HG02642 (cell line): ENCODE results near the gene KIF5A.
"Not testable (repeated sequence)": the region's sequence is repeated elsewhere in the genome, so short reads cannot be mapped to it uniquely, and the experiment has no call there.

Experiments
- ATAC-seq: cut with Tn5 transposase; IDR thresholded peaks from one replicate; pipeline ENCODE4 v1.9.1; 2021; ENCODE audit warnings: mild to moderate bottlenecking; ENCODE audit not compliant: unreplicated experiment, poor library complexity

The KIF5A gene

DNA sequence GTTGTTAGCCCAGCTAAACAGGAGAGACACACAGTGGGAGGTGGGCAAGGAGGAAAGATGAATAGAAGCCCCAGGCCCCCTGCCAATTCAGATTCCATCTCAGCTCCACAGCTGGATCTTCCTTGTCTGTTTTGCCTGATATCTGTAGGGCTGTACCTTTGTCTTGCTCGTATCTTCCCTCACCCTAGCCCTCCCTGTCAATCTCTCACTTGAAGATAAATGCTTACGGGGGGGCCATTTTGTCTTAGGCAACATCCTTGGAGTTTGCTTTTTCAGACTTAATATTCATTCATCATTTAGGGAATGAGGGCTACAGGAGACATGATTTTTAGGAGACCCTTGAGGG is 2.4 kb downstream of the KIF5A start:
- ATAC-seq = no peak

DNA sequence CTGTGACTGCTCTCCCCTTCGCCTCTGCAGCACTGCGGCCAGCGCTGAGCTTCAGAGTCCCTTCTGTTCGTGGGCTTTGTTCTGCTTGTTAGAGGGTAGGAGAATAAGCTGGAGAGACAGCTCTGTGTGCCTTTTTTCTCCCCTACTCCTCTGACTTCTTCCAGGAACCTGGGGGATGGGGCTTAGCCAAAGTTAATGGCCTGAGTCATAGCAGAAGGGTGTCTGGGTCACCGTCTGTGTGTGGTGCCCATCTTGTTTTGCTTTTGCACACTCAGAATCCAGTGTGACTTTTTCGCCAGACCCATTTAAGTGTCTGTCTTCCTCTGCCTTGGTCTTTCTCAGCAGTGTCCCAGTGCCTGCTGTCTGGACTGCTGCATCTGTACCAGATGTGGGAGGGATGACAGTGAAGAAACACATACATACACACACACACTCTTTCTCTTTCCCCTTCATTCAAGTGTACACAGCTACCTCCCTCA is 3.0 kb downstream of the KIF5A start:
- no peak for ATAC-seq

DNA sequence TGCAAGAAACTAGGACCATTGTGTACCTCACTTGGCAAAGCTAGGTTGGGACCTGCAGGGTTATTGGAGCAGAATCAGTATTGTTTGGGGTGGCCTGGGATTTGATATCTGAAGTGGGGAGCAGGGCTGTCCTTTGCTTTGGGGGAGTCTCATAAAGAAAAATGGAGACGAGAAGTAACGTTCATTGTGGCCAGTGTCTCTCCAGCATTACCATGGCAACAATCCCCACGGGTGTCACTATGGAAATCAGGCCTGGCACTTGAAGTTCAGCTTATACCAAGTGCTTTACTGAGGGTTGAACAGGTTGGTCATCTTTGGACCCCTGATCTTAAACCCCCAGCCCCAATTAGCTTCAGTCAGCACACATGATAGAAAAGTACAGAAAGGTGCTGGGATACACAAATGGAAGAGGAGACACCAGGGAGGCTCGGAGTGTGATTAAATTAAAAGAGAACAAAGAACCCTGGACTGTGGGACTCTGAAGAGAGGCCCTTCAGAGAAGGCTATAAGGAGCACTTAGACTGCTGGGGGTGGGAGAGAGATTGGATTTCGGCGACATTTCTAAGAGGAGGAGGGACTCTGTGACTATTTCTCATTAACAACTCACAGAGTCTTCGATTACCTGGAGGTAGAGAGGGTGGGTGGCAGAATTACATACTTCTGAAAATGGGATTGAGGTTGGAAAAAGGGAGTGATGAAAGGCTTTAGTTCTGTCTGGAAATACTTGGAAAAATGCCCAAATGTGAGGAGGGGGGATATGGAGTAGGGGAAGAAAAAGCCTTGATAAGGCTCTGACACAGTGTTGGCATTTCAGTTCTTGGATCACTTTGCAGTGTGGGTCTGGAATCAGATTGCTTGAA is 3.7 kb downstream of the KIF5A start:
- no peak for ATAC-seq

DNA sequence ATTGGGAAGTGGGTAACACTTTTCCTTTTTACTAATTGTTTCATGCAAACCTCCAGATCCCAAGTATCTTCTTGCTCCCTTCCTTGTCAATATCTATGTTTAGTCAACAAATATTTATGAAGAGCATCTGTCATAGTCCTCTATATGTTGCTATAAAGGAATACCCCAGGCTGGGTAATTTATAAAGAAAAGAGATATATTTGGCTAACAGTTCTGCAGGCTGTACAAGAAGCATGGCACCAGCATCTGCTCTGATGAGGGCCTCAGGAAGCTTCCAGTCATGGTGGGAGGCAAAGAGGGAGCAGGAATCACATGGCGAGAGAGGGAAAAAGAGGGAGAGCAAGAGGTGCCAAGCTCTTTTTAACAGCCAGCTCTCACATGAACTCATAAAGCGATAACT is 4.6 kb downstream of the KIF5A start:
- no peak for ATAC-seq

DNA sequence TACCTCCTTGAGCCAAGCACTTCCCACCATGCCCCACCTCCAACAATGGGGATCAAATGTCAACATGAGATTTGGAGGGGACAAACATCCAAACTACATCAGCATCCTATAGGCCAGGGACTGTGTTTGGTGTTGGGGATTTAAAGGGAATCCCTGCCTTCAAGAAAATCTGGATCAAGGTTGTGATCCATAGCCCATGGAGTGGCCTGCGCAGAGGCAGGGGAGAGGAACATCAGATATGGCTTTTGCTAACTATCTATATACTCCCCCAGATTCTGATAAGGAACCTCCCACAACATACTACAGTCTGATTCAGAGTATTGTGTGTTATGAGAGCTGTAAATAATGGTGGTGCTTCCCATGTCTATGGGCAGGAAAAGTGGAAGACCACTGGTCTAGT is 5.1 kb downstream of the KIF5A start:
- ATAC-seq = no peak

DNA sequence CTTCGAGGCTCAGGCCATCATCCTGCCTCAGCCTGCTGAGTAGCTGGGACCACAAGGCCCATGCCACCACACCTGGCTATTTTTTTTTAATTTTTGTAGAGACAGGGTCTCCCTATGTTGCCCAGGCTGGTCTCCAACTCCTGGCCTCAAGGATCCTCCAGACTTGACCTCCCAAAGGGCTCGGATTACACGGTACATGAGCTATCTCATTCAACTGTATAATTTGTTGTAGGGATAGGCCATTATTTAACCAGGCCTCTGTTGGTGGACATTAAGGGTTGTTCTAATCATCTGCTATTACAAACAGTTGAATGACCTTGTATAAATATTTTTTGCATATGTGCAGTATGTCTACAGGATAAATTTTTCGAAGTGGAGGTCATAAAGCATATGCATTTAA is 9.0 kb downstream of the KIF5A start:
- no peak for ATAC-seq

DNA sequence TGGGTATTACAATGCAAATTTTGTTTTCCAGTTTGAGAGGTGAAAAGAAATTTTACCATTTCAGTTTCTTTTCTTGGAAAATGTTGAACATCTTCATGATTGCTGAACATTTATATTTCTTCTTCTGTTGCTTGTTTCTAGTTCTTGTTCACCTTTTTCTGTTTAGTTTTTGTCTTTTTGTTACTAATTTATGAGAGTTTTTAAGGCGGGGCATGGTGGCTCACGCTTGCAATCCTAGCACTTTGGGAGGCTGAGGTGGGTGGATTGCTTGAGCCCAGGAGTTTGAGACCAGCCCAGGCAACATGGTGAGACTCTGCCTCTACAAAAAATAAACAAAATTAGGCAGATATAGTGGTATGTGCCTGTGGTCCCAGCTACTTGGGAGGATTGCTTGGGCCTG is 10.7 kb downstream of the KIF5A start:
- no peak for ATAC-seq

DNA sequence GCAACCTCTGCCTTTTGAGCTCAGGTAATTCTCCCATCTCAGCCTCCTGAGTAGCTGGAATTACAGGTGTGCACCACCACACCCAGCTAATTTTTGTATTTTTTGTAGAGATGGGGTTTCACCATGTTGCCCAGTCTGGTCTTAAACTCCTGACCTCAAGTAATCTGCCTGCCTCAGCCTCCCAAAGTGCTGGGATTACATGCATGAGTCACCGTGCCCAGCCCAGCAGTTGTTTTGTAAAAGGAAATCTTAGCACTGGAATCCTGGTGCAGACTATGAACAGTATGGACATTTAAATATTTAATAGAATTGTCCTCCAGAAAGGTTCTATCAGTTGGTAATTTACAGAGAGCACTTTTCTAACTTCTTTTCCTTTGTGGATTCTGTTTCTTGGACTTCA is 11.3 kb downstream of the KIF5A start:
- not testable (repeated sequence) for ATAC-seq

DNA sequence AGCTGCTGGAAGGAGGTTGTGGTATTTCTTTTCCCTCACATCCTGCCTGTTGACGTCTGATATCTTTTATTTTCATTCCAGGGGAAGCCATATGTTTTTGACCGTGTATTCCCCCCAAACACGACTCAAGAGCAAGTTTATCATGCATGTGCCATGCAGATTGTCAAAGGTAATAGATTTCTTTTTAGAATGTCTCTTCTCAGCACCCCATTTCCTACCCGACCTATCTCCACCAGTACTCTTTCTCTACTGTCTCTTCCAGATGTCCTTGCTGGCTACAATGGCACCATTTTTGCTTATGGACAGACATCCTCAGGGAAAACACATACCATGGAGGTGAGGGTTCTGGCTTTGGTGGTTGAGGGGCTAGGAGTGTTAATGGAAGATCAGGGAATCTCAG is 13.5 kb downstream of the KIF5A start:
- no peak for ATAC-seq

DNA sequence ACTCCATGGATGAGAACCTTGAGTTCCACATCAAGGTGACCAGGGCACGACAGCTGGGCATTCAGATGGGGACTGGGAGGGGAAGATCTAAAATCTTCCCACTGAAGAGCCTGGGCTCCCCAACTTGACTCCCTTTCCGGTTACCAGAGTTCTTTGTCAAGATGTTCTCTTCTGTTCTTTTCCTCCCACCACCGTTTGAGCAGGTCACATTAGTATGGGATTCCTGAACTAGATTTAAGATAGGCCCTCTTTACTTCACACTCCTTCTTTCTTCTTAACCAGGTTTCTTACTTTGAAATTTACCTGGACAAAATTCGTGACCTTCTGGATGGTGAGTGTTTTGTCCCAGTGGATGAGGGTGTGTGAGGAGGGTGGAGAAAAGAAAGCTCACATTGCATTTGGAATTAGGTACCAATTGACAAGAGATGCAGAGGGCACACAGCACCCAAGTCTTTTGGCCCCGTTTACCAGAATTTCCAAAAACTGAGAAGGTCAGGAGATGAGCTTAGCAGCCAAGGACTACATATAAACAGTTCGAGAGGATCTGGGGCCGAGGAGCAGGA is 14.4 kb downstream of the KIF5A start:
- ATAC-seq = no peak

DNA sequence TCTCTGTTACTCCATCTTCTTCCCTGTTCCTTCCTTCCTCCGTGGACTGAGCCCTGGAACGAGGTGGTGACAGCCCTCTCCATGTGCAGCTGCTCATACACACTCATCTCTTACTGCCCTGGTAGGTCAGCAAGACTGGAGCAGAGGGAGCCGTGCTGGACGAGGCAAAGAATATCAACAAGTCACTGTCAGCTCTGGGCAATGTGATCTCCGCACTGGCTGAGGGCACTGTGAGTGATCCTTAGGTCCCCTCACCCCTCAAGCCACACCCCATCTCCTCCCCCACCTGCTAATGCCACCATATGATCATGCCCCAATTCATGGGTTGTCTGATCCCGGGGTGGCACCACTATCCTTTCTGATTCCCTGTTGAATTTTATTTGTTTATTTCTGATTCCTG is 19.0 kb downstream of the KIF5A start:
- ATAC-seq = no peak

DNA sequence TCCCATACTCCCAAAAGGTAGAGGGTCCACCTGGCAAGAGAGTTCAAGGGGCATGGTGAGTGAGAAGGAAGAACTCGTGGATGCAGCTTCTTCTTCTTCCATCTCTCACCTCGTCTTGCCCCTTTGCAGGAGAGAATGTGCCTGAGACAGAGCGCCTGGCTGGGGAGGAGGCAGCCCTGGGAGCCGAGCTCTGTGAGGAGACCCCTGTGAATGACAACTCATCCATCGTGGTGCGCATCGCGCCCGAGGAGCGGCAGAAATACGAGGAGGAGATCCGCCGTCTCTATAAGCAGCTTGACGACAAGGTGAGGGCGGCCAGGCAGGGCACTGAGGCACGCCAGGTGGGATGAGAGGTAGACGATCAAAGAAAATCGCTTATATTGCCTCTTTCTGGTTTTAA is 20.0 kb downstream of the KIF5A start:
- ATAC-seq = no peak

DNA sequence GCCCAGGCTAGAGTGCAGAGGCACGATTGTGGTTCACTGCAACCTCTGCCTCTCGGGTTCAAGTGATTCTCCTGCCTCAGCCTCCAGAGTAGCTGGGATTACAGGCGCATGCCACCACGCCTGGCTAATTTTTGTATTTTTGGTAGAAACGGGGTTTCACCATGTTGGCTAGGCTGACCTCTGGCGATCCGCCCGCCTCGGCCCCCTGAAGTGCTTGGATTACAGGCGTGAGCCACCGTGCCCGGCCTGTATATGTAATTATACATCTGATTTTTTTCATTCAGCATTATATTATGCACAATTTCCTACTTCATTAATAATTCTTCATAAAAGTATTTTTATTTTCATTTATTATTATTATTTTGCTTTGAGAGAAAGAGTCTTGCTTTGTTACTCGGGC is 20.6 kb downstream of the KIF5A start:
- not testable (repeated sequence) for ATAC-seq

DNA sequence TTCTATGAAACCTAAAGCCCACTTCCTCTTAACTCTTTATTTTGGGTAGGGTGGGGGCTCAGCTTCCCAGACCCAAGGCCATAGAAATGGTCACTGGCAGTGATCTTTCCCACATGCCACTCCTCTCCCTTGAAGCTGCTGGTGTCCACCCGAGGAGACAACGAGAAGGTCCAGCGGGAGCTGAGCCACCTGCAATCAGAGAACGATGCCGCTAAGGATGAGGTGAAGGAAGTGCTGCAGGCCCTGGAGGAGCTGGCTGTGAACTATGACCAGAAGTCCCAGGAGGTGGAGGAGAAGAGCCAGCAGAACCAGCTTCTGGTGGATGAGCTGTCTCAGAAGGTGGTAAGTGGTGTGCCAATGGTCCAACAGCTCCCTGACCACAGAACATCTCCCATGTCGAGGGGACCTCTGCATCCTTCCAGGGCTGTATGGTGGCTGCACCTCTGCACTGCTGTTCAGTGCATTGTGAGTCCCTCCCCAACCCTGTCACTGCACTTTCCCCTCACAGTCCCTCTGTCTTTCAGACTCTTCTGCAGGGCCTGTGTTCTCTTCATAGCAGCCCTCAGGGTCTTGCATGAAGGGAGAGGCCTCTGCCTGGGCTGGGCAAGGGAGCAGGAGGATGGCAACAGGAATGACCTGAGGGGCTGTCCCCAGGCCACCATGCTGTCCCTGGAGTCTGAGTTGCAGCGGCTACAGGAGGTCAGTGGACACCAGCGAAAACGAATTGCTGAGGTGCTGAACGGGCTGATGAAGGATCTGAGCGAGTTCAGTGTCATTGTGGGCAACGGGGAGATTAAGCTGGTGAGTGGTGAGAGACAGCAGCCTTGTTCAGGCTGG is 22.3 kb downstream of the KIF5A start:
- ATAC-seq = no peak

DNA sequence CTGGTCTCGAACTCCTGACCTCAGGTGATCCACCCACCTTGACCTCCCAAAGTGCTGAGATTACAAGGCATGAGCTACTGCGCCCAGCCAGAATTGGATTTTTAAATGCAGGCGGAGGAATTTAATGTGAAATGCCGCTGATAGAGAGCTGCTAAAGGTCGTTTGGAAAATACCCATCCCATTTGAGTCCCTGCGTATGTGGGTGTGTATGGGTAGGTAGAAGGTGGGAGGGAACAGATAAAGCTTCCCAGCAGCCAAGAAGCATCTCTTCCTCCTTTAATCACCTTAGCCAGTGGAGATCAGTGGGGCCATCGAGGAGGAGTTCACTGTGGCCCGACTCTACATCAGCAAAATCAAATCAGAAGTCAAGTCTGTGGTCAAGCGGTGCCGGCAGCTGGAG is 25.0 kb downstream of the KIF5A start:
- ATAC-seq = no peak

DNA sequence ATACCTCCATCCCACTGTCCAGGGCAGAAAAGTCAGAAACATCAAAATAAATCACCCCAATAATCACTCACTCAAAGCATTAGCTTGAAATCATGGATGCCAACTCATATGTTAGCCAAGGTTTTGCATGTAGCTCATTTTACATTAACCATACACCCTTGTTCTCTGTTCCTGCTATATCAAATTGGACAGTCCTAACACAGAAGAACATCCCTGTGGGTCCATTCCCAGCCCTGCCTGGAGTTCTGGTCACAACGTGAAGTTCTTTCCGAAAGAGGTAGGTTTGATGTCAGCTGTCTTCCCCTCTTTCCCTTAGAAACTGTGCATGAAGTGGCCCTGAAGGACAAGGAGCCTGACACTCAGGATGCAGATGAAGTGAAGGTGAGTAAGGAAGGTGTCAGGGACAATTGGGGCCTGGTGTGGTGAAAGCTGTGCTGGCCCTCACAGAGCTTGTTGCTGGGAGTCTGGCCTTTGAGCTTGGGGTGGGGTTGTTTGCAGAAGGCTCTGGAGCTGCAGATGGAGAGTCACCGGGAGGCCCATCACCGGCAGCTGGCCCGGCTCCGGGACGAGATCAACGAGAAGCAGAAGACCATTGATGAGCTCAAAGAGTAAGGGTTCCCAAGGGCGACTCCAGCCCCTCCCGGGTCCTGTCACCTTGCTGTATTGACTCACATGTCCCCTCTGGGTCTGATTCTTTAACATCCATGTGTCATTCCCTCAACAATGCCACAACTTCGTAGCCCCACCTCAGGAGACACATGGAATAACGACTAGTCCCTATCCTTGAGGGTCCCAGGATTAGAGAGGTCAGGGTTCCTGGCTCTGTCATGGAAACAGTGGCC is 26.1 kb downstream of the KIF5A start:
- ATAC-seq = no peak

DNA sequence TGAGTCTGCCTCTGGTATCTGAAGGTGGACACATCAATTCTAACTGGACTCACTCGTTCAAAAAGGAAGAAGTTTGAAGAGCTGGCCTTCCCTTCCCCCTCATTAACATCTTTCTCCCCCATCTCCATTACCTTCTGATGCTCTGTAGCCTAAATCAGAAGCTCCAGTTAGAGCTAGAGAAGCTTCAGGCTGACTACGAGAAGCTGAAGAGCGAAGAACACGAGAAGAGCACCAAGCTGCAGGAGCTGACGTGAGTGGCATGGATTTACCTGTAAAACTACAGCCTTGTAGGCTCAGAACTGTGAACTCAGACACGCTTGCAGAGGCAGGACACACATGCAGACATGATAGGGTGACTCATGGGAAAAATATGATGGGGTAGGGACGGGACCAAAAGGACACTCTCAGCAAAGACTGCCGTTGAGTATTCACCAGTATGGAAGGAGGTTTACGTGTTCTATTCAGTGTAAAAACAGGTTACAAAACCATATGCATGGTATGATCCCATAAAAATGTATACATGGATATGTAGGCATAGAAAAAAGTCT is 26.8 kb downstream of the KIF5A start:
- ATAC-seq = no peak

DNA sequence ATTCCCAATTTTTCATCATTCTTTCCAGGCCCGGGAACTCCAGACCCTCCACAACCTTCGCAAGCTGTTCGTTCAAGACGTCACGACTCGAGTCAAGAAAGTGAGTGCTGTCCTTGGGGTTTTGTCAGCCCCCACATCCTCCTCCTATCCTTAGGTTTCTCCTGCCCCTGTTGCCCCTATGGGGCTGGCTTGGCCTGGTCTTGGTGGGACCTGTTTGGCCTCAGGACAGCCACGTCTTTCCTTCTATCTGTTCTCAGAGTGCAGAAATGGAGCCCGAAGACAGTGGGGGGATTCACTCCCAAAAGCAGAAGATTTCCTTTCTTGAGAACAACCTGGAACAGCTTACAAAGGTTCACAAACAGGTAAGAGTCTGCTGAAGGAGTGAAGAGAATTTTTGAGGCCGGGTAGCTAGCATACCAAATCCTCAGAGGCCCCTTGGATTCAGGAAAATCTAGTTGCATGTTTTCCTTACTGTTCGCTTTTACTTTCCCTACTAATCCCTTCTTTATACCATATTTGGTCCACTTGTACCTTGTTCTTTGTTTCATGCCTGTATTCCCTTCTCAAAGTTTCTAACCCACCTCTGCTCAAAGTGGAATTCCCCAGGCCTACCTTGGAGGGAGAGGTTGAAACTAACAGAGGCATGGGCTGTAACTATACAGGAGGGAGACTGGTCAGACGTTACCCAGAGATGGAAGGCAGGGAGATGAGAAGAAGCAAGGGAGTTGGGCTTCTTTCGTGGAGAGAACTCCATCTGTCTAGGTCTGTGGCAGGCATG is 28.3 kb downstream of the KIF5A start:
- no peak for ATAC-seq

DNA sequence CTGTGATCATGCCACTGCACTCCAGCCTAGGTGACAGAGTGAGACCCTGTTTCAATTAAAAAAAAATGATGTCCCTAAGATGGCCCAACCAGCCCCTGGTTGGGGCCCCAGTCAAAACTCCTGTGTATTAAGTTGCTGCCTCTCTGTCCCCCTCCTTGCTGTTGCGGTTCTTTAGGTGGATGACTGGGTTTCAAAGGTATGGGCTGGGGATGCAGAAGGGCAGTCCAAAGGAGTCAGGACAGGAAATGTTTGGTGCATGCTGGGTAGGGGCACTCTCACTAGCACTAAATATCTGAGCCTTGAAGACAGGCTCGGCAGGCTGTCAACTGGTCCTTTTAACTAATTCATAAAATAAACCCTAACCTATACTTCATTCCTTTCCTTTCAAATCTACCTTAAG is 29.2 kb downstream of the KIF5A start:
- no peak for ATAC-seq
